LHCN-M2 (cell line): Measurements from ENCODE around the gene MUC5B. TPM values are rescaled to one million over a fixed set of nuclear protein-coding genes. Genes with fewer than 3 reads are reported as not detected.

Experiments
- DNase-seq: peaks from one replicate; pipeline ENCODE4 v3.0.0-alpha.2; 2012; ENCODE audit warnings: low read depth
- total RNA-seq: library from RNA; depleted of rRNA; stranded (reverse); fragments of >200 nt; gene quantifications from 2 replicates; pipeline ENCODE4 v1.2.3, GENCODE V29; 2014

Gene MUC5B
- total RNA-seq, 1 experiment from 2014 or later = not detected

DNA sequence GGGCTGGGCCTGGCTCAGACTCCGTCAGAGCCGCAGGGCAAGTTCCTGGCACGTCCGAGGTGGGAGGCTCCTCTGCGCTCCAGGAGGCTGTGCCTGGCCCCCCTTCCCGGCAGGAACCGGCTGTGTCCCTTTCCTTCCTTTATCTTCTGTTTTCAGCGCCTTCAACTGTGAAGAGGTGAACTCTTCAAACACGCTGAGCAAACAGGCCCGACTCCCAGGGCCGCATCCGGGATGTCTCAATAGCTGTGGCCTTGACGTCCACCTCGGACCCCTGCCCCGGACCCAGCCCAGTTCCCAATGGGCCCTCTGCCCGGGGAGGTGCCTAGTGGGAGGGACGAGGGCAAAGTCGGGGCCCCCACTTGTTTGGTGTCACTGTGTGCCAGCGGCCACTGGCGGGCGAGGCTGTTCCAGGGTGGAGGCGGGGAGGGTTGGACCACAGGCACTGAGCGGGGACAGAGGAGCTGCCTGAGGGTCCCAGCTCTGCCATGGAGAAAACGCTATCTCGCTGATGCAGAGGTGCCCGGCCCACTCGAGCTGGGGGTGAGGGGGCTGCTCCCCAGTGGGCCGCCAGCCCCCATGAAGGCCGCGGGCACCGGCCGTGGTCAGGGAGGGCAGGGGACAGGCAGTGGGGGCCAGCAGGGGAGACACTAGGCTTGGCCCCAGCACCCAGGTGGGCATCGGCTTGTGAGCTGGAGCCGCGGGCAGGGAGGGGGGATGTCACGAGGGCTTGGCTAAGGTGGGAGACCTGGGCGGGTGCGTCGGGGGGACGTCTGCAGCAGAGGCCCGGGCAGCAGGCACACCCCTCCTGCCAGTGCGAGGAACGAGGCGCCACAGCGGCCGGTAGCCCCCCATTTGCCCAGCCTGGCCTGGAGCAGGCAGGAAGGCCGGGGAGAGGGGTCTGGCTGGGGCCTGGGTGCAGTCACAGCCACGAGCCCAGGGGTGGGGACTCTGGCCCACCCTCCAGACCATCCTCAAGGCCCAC, 2.7 kb upstream of the MUC5B start:
- DNase-seq = no peak

DNA sequence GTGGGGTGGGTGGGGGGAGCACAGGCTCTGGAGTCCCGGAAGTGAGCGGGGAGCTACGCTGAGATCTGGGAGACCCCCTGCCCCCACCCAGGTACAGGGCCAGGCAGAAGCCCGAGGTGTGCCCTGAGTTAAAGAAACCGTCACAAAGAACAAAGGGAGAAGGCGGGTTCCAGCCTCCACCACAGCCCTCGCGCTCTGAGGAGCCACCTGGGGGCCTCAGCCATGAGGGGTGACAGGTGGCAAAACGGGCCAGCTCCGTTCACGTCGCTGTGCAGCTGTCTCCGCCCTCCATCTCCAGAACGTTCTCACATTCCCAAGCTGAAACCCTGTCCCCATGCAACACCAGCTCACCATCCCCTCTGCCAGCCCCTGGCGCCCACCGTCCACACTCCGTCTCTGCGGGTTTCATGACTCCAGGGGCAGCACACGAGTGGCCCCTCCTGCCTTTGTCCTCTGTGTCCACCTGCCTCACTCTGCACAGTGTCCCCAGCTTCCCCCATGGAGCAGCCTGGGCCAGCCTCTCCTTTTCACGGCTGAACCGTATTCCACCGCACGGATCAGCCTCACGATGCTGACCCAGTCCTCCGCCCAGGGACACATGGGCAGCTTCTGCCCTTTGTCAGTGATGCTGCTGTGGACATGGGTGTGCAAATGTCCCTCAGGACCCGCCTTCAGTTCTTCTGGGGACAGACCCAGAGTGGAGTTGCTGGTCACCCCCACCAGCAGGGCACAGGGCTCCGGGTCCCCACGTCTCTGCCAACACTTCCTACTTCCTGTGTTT, 1.7 kb upstream of the MUC5B start:
- DNase-seq = no peak

DNA sequence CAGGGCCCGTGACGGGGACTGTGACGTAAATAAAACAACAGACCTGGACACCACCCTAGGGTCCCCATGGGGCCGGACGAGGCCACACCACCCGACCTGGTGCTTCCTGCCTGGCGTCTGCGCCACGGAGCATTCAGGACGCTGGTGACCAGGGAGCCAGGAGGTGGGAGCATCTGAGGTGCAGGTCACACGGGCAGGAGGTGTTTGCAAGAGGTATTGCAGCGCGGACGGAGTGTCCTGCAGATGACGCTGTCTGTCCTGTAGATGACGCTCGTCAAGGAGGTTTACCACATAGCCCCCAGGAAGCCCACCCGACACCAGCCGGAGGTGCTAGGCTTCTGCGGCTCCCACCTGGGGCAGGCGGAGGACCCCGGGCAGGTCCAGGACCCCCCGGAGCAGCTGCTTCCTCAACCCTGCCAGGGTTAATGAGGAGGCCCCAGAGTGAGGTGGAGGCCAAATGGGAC, 986 bp upstream of the MUC5B start:
- no peak for DNase-seq

DNA sequence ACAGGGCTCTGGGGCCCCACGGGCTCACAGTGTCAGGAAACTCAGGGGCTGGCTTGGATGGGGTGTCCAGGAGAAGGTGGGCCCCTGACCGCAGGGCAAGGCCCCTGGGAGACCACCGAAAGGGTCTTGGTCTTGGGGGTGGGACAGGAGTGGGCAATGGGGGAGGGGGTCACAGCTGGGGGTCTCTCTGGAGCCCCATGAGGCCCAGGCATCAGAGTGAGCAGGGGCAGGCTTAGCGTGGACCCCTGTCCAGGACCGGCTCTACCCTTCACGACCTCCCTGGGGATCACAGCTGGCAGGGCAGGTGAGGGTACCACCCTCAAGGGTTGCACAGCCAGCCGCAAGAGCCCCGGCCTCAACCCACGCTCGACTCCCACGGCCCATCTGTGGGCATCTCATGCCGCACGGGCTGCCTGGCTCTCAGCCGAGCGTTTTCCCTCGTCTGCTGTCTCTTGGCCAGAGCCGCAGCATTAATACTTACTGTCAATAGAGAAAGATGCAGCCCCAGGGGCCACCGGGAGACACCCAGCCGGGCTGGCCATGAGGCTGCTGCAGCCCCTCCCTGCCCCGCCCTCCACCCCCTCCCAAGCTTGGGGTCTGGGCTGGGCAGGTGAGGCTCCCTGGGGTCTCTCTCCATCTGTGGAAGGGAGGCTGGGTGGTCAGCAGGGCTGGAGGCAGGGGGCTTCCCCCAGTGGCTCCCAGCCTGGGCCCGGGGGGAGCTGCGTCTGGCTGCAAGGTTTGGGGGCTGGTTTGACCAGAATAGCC, 662 bp downstream of the MUC5B start:
- no peak for DNase-seq

DNA sequence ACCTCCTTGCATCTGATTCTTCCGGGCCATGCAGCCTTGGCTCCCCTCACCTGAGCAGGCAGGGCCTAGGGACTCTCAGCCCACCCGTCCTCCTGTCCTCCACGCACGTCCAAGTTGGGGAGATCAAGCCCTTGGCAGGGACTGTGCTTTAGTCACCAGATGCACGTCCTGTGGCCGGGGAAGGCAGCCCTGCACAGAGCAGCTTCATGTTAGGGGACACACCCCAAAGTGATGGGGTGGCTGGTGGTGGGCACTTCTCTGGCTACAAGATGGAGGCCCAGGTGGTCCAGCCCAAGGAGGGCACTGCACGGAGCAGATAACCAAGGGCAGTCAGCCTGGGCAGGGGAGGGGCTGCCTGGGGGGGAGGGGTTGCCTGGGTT, 1.2 kb downstream of the MUC5B start:
- no peak for DNase-seq

- no peak for DNase-seq
Observed at GRCh38 chr11:1224491-1225385, 1.9 kb downstream of the MUC5B start.

GRCh38 chr11:1225386-1226225, 2.7 kb downstream of the MUC5B start:
- DNase-seq = no peak

- no peak for DNase-seq
Observed at GRCh38 chr11:1226226-1226985, 3.5 kb downstream of the MUC5B start.

DNA sequence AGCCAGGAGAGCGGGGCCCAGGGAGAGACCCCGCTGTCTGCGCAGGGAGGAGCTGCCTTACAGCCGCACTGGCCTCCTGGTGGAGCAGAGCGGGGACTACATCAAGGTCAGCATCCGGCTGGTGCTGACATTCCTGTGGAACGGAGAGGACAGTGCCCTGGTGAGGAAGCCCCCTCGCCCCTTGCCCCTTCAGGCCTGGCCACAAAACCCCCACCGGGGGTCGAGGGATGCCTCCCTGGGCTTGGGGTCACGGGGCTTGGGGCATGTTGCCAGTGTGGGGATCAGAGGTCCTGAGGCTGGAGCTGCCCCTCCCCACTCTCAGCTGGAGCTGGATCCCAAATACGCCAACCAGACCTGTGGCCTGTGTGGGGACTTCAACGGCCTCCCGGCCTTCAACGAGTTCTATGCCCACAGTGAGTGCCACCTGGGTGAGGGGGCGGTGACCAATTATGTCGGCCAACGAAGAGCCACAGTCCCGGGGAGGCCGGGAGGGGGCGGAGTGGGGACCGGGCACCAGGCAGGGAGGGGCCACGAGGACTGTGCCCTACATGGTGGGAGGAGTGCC, 4.2 kb downstream of the MUC5B start:
- no peak for DNase-seq

DNA sequence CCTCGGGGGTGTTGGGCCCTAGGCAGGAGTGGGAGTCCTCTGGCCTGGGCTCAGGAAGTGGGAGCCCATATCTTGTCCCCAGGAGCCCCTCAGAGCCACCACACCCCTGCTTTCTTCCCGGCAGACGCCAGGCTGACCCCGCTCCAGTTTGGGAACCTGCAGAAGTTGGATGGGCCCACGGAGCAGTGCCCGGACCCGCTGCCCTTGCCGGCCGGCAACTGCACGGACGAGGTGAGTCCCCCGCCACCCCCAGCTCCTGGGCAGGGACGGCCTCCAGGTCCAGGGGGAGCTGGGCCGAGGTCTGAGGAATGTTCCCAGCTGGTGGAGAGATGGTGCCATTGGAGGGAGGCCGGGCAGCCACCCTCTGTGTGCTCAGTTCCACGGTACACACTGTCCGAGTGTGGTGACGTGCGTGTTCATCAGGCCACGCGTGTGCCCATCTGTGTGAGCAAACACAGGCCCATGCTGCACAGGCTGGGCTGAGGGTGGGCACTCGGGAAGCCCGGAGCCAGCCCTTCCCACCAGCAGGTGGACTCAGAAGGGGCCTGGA, 4.8 kb downstream of the MUC5B start:
- no peak for DNase-seq

- DNase-seq = no peak
Observed at GRCh38 chr11:1228101-1228821, 5.4 kb downstream of the MUC5B start.

DNA sequence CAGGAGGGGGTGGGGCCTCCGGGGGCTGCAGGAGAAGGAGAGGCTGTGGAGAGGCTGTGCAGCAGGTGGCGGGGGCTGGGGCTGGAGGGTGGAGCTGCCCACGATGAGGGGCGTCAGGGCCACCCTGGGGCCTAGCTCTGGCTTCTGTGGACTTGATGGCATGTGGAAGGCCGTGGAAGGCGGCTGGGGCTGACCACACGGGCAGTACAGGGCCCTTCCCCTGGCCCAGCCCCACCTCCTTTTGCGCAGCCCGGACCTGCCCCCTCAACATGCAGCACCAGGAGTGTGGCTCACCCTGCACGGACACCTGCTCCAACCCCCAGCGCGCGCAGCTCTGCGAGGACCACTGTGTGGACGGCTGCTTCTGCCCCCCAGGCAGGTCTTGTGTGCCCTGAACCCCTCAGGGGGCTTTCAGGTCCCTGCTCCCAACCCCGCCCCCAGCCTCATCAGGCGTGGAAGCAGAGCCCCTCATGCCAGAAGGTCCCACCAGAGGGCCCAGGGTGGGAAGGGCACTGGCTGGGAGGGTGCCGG, 6.1 kb downstream of the MUC5B start:
- DNase-seq = no peak

- no peak for DNase-seq
Observed at GRCh38 chr11:1229471-1230120, 6.7 kb downstream of the MUC5B start.

GRCh38 chr11:1230121-1230455, 7.2 kb downstream of the MUC5B start:
- no peak for DNase-seq

DNA sequence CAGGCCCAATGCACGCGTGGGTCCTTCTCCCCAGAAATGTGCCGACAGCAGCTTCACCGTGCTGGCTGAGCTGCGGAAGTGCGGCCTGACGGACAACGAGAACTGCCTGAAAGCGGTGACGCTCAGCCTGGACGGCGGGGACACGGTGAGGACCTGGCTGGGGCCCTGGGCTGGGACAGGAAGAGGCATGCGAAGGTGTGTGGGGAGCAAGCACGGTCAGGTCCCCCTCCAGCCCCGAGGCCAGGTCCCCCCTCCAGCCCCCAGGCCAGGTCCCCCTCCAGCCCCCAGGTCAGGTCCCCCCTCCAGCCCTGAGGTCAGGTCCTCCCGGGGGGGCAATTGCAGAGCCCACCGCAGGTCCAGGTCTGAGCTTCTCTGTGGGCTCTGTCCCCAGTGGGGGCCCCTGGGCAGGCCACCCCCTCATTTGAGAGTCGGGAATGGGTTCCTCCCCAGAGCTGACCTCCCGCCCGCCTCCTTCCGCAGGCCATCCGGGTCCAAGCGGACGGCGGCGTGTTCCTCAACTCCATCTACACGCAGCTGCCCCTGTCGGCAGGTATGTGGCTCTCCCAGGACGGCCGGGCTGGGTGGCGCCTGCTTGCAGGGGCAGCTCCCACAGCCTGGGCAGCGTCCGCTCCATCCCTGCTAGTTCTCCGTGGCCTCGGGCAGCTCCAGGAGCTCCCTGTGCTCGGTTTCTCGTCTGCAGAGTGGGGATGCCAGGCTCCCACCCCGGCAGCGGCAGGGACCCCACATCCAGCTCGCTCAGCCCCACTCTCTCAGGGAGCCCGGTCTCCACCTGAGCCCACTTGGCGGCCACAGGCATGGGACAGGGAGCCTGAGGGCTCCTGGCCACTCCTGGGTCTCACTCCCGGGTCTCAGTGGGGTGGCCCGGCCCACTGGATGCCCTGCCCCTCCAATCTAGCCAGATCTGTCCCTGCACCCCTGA, 7.9 kb downstream of the MUC5B start:
- no peak for DNase-seq
